K562 treated with DMSO at 1 percent for 48 hours (cell line): ENCODE data around the gene PCSK1N. TPM values are rescaled to one million over a fixed set of nuclear protein-coding genes. Genes with fewer than 3 reads are reported as not detected.

Experiments
- total RNA-seq: library from RNA; unstranded; fragments of 300-600 nt; gene quantifications from 2 replicates; pipeline ENCODE4 v1.2.3, GENCODE V29; 2022; ENCODE audit warnings: low replicate concordance; ENCODE audit errors: extremely low read depth

The PCSK1N gene, protein sequence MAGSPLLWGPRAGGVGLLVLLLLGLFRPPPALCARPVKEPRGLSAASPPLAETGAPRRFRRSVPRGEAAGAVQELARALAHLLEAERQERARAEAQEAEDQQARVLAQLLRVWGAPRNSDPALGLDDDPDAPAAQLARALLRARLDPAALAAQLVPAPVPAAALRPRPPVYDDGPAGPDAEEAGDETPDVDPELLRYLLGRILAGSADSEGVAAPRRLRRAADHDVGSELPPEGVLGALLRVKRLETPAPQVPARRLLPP
- total RNA-seq = not detected in 2 replicates

GRCh38 chrX:48835524-48836329 lies at the start of gene PCSK1N:
TSS of gene PCSK1N (minus strand) at chrX:48835610. CDS start at chrX:48835532, 78 bp downstream.

DNA sequence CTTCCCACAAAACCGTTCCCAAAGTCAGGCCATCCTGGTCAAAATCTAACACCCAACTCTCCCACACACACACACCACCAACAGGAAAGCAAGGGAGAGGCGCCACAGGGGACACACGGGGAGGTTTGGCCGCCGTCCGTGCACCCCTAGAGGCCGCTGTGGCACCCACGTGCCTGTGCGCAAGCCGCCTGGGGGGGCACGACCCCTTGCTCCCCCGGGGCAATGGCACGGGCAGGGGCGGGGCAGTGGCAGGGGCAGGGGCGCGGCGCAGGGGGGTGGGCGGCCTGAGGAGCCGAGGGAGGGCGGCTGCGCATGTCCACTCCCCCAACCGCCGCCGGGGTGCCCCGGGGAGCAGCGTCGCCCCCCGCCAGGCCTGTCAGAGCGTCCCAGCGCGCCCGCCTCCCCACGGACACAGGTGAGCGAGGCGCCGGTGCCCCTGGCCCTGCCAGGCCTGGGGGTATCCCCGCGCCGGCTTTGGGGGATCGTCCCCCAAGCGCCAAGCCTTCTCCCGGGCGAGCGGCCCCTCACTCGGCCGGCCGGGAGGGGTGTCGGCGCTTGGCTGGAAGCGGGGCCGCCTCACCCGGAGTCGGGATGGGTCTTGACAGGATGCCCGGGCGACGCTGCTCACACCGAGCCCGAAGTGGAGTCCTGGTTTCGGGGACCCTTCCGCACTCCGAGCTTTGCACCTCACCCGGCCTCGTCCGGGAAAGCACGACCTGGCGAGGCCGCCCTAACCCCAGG lies 9.1 kb downstream of the PCSK1N start, which contains the start of gene ERAS:
Gene ERAS, plus strand, starts transcription at position 379 of the 741 bp plus-strand sequence. CDS start 2,611 bp downstream, outside the sequence.

GRCh38 chrX:48801280-48802088 lies 33.9 kb downstream of the PCSK1N start, which contains the start of gene HDAC6:
TSS of gene HDAC6 (plus strand) at chrX:48802067. CDS start at chrX:48802693, 626 bp downstream.

DNA sequence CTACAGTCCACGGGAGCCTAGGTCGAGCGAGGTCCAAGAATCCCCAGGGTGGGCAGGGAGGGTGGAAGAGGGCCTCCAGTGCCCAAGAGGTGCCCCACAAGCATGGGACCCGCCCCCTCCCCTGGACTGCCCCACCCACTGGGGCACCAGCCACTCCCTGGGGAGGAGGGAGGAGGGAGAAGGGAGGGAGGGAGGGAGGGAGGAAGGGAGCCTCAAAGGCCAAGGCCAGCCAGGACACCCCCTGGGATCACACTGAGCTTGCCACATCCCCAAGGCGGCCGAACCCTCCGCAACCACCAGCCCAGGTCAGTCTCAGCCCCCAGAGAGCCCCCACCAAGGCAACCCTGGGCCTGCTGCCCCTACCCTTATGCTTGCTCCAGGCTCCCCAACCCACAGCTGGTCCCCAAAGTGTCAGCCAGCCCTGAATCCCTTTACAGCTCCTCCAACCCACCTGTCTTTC lies 49.0 kb downstream of the PCSK1N start, which contains the start of gene GATA1:
Gene GATA1, plus strand, starts transcription at position 250 of the 460 bp plus-strand sequence. CDS start 4,520 bp downstream, outside the sequence.

Other genes with a start within 250 kb of the PCSK1N start
- gene WDR13, start 238.1 kb downstream of the PCSK1N start, total RNA-seq = not detected in 2 replicates
- gene WAS, start 151.8 kb downstream of the PCSK1N start, total RNA-seq = not detected in 2 replicates
- gene SUV39H1, start 138.9 kb downstream of the PCSK1N start, total RNA-seq = not detected in 2 replicates
- gene GLOD5, start 73.9 kb downstream of the PCSK1N start, total RNA-seq = not detected in 2 replicates
- not detected in 2 replicates for gene GATA1, start 49.0 kb downstream of the PCSK1N start, total RNA-seq
- gene HDAC6, start 33.5 kb downstream of the PCSK1N start, total RNA-seq = not detected in 2 replicates
- gene ERAS, start 9.1 kb downstream of the PCSK1N start, total RNA-seq = not detected in 2 replicates
- not detected in 2 replicates for gene TIMM17B, start 62.2 kb upstream of the PCSK1N start, total RNA-seq
- gene PQBP1, start 62.3 kb upstream of the PCSK1N start, total RNA-seq = 606 TPM in 1 of 2 replicates, not detected in the other
- gene SLC35A2, start 76.0 kb upstream of the PCSK1N start, total RNA-seq = not detected in 2 replicates
- not detected in 2 replicates for gene PIM2, start 83.4 kb upstream of the PCSK1N start, total RNA-seq
- gene OTUD5, start 122.0 kb upstream of the PCSK1N start, total RNA-seq = not detected in 2 replicates
- not detected in 2 replicates for gene KCND1, start 136.2 kb upstream of the PCSK1N start, total RNA-seq
- gene GRIPAP1, start 166.7 kb upstream of the PCSK1N start, total RNA-seq = not detected in 2 replicates
- not detected in 2 replicates for gene TFE3, start 207.7 kb upstream of the PCSK1N start, total RNA-seq
- gene CCDC120, start 223.4 kb upstream of the PCSK1N start, total RNA-seq = not detected in 2 replicates
- gene PRAF2, start 238.4 kb upstream of the PCSK1N start, total RNA-seq = not detected in 2 replicates
- not detected in 2 replicates for gene WDR45, start 244.3 kb upstream of the PCSK1N start, total RNA-seq